Measurements from ENCODE around the gene SLC1A3.

- no peak for TF ChIP-seq ZNF274 (IDR thresholded peaks at IDR 0.05; ENCODE audit: low read depth, low read length)
- no peak for TF ChIP-seq YY1 (IDR thresholded peaks at IDR 0.05; ENCODE audit: insufficient read depth, insufficient read length)
- no peak for TF ChIP-seq SUZ12 (IDR thresholded peaks at IDR 0.05; ENCODE audit: extremely low read depth, insufficient read depth, insufficient read length)
These were observed 64.1 kb downstream of the SLC1A3 start for GRCh38 chr5:36670548-36670947.
